Testis (tissue), 3 donors: ENCODE data around the gene NTM. TPM values are rescaled to one million over a fixed set of nuclear protein-coding genes. Genes with fewer than 3 reads are reported as not detected.

Source experiments
- DNase-seq: peaks from one replicate; pipeline ENCODE4 v3.0.0-alpha.2; 2019
- H3K27ac ChIP-seq, 2 donors: fragments of 200-600 bp; sonication (generic); one replicate each; pipeline ENCODE4 v1.5.1; 2019
- H3K27me3 ChIP-seq: fragments of 200-600 bp; sonication (generic); one replicate; pipeline ENCODE4 v1.5.1; 2019
- H3K36me3 ChIP-seq: fragments of 200-600 bp; sonication (generic); one replicate; pipeline ENCODE4 v1.5.1; 2017; ENCODE audit warnings: low read depth; ENCODE audit errors: missing control alignments
- H3K4me1 ChIP-seq: fragments of 200-600 bp; sonication (generic); one replicate; pipeline ENCODE4 v1.5.1; 2019
- H3K4me3 ChIP-seq, 2 donors: fragments of 200-600 bp; sonication (generic); one replicate each; pipeline ENCODE4 v1.5.1; 2017 to 2019
- H3K9me3 ChIP-seq: fragments of 200-600 bp; sonication (generic); one replicate; pipeline ENCODE4 v1.5.1; 2017
- POLR2A ChIP-seq: fragments of 450-650 bp; IDR thresholded peaks from one replicate; pipeline ENCODE4 v1.6.1; 2017; ENCODE audit warnings: antibody characterized with exemption, mild to moderate bottlenecking, moderate library complexity
- WGBS, 2 donors: methylation state at CpG; one replicate each; pipeline ENCODE4 v1.1.5; 2018; 5-methylcytosine and 5-hydroxymethylcytosine counted together
- intact Hi-C: fragments of 100-400 bp; cut with DNase I; formaldehyde crosslinking; loops from one replicate; pipeline ENCODE4 v1.15.1; 2023; ENCODE audit warnings: low total_unique reads
- polyA plus RNA-seq: library from polyadenylated mRNA; stranded (reverse); fragments of 350-450 nt; fragmentation: Illumina TruSeq; extraction: RNeasy Lipid Tissue Mini Kit (QIAGEN cat#74804); gene quantifications from one replicate; pipeline ENCODE4 v1.2.3, GENCODE V29; 2014; ENCODE audit warnings: low read depth, low replicate concordance; ENCODE audit not compliant: insufficient read depth
- total RNA-seq, 2 donors: library from RNA; depleted of rRNA; stranded (reverse); fragments of >200 nt; gene quantifications; one replicate each; pipeline ENCODE4 v1.2.3, GENCODE V29; 2016
- TF ChIP-seq, protein P1 (sequence below), 3 experiments: fragments of 450-650 bp in 2 of 3; fragments of 200-600 bp in 1 of 3; sonication (generic) in 1 of 3; IDR thresholded peaks; one replicate each; pipeline ENCODE4 v1.5.1; 2016 to 2019; ENCODE audit warnings: antibody characterized with exemption in 3 of 3, mild to moderate bottlenecking in 2 of 3, moderate library complexity in 1 of 3

Gene NTM
- total and polyA plus RNA-seq, 3 donors from 2014 or later = 1.7 to 4.5 (median 1.8) TPM

DNA sequence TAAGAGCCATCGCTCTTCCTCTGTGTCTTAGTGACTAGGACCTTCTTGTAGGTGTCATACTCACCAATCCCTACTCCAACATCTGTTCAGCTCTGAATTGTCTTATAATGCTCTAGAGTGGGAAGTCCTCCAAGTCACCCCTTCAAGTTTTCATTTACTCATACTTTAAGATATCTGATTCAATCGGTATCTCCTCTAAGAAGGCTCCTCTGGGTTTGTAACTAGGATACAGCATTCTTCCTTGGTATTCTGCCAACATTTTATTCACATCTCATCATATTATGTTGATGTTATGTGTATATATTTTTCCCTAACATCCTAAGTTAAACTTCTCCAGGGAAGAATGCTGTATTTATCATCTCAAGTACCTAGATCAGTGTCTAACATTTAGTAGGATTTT, 662.1 kb downstream of the NTM start:
- intact Hi-C loops = no loop called here
- TF ChIP-seq POLR2A = no peak
- TF ChIP-seq, protein P1, sequence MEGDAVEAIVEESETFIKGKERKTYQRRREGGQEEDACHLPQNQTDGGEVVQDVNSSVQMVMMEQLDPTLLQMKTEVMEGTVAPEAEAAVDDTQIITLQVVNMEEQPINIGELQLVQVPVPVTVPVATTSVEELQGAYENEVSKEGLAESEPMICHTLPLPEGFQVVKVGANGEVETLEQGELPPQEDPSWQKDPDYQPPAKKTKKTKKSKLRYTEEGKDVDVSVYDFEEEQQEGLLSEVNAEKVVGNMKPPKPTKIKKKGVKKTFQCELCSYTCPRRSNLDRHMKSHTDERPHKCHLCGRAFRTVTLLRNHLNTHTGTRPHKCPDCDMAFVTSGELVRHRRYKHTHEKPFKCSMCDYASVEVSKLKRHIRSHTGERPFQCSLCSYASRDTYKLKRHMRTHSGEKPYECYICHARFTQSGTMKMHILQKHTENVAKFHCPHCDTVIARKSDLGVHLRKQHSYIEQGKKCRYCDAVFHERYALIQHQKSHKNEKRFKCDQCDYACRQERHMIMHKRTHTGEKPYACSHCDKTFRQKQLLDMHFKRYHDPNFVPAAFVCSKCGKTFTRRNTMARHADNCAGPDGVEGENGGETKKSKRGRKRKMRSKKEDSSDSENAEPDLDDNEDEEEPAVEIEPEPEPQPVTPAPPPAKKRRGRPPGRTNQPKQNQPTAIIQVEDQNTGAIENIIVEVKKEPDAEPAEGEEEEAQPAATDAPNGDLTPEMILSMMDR (IDR thresholded peaks at IDR 0.05) = no peak
- H3K36me3 ChIP-seq = no peaks in the 10 kb centered on the region
- no peaks in the 10 kb centered on the region for H3K27me3 ChIP-seq
- DNase-seq = no peak
- H3K9me3 ChIP-seq = no peaks in the 10 kb centered on the region
- no peaks in the 10 kb centered on the region for H3K4me1 ChIP-seq
- 86 to 87% methylated on average over 2 of the region's 2 CpGs for WGBS, 2 donors
- no peak overlapping the region for H3K27ac ChIP-seq
- no peak overlapping the region for H3K4me3 ChIP-seq

DNA sequence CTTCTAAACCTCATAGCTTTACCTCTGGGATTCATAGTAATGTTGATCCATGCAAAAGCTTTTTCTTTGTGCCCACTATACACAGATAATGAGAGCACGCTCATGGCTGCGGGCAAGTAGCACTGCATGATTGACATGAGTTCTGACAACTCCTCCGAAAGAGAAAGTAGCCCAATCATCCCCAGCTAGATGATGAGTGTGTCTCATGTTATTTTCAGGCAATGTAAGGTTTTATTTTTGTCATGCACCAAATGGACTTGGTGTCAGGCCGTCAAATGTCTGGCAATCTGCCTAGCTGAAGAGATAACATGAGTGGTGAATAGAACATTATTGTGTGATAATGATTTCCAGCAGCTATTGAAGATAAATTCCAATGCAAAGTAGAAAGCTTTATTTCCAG, 662.6 kb downstream of the NTM start:
- TF ChIP-seq, protein P1 (IDR thresholded peaks at IDR 0.05) = no peak
- TF ChIP-seq POLR2A = no peak
- no peaks in the 10 kb centered on the region for H3K36me3 ChIP-seq
- WGBS, 2 donors = 76 to 83% methylated on average over 4 of the region's 4 CpGs
- H3K4me3 ChIP-seq = no peak overlapping the region
- no peak overlapping the region for H3K27ac ChIP-seq
- intact Hi-C loops = no loop called here
- no peak for DNase-seq
- no peaks in the 10 kb centered on the region for H3K9me3 ChIP-seq
- no peaks in the 10 kb centered on the region for H3K4me1 ChIP-seq
- no peaks in the 10 kb centered on the region for H3K27me3 ChIP-seq

DNA sequence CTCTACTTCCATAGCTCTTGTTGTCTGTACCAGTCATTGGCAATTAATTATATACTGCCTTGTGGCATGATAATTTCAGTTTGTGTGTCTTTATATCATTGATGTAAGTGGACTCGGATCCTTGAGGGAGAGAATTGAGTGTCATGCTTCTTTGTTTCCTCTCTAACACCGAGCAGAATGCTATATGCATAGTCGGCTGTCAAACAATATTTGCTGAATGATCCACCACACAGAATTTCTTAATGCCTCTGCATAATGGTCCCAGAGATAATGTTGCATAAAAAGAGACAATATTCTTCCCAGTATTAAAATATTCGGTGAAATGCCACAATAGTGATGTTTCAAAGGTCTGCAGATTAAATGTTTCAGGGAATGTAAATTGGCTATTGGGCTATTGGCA, 664.8 kb downstream of the NTM start:
- no peaks in the 10 kb centered on the region for H3K27me3 ChIP-seq
- intact Hi-C loops = no loop called here
- no peaks in the 10 kb centered on the region for H3K9me3 ChIP-seq
- 75 to 86% methylated on average over 4 of the region's 4 CpGs for WGBS, 2 donors
- H3K4me1 ChIP-seq = no peaks in the 10 kb centered on the region
- no peak overlapping the region for H3K4me3 ChIP-seq
- DNase-seq = no peak
- TF ChIP-seq POLR2A = no peak
- TF ChIP-seq, protein P1 (IDR thresholded peaks at IDR 0.05) = no peak
- H3K27ac ChIP-seq = no peak overlapping the region
- H3K36me3 ChIP-seq = no peaks in the 10 kb centered on the region

DNA sequence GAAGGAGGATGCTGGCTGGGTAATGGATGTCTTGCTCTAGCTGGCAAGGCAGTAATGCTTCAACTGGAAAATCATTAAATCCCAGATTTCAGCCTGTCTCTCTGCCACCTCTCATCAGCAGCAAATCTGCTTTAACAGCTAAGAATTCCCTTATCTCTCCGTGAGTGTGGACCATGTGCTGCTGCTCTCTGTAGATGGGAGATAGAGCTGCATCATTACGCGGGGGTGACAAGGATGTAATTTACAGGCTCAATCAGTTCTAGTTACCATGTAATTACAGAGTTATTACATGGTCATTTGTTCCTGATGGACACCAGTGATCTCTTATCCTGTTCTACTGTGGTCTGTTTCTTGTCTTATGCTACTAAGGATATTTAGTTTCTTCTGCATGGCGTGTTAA, 665.4 kb downstream of the NTM start:
- intact Hi-C loops = no loop called here
- WGBS, 2 donors = 43 to 61% methylated on average over 4 of the region's 4 CpGs
- H3K4me1 ChIP-seq = no peaks in the 10 kb centered on the region

DNA sequence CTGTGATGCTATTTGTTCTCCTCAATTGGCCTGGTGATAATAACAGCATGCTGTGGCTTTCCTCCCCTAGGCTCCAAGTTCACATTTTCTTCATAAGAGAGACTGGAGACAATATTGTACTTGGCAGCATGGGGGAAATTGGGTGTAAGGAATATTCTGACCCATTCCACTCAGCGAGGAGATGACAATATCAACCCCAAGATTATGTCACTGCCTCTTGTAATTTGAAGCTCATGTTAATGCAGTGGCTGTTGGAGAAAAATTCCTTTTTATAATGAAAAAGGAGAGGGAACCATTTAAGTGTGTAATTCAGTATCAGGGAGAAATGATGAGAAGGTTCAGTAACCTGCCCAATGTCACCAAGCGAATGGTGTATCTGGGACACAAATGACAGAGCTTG, 665.8 kb downstream of the NTM start:
- DNase-seq = no peak
- Histone ChIP-seq H3K4me1 (no peaks in the 10 kb centered on the region), H3K9me3 (no peaks in the 10 kb centered on the region), H3K4me3 (no peak overlapping the region), H3K36me3 (no peaks in the 10 kb centered on the region), H3K27ac (no peak overlapping the region), H3K27me3 (no peaks in the 10 kb centered on the region)
- WGBS, 2 donors = 88 to 94% methylated on average over 2 of the region's 2 CpGs
- TF ChIP-seq, protein P1 (IDR thresholded peaks at IDR 0.05) = no peak
- TF ChIP-seq POLR2A = no peak
- intact Hi-C loops = no loop called here

More for the DNA sequence above, 665.4 kb downstream of the NTM start:
- H3K4me3 ChIP-seq = no peak overlapping the region
- no peaks in the 10 kb centered on the region for H3K9me3 ChIP-seq
- H3K27me3 ChIP-seq = no peaks in the 10 kb centered on the region
- no peak for DNase-seq
- TF ChIP-seq POLR2A = no peak
- TF ChIP-seq, protein P1 (IDR thresholded peaks at IDR 0.05) = no peak
- H3K36me3 ChIP-seq = no peaks in the 10 kb centered on the region
- no peak overlapping the region for H3K27ac ChIP-seq
